K562 (cell line): ENCODE measurements around the gene CMPK1. TPM values are rescaled to one million over a fixed set of nuclear protein-coding genes. Genes with fewer than 3 reads are reported as not detected.

Experiments
- polyA plus RNA-seq, 8 experiments: library from polyadenylated mRNA; depleted of rRNA in 4 of 8; stranded (reverse) in 5 of 8; unstranded in 3 of 8; fragments of >200 nt; fragmentation: Nextera tagmentation in 2 of 8; fragmentation: Illumina TruSeq in 1 of 8; extraction: Ambion mirVana in 2 of 8; extraction: Trizol in 1 of 8; gene quantifications; 2 replicates each; pipeline versions ENCODE4 v1.2.1 to v1.2.3, GENCODE V29; 2011 to 2014; ENCODE audit warnings: inconsistent platforms in 1 of 8, missing spikeins in 1 of 8
- total RNA-seq, 7 experiments: library from RNA; depleted of rRNA in 6 of 7; stranded (reverse); fragments of >200 nt in 6 of 7; fragmentation: Illumina TruSeq in 2 of 7; extraction: Trizol in 2 of 7; gene quantifications; 2 replicates each; pipeline versions ENCODE4 v1.2.1 to v1.2.3, GENCODE V29; 2011 to 2021; ENCODE audit warnings: low replicate concordance in 1 of 7

The CMPK1 gene
- total and polyA plus RNA-seq, 9 of the 15 experiments (the other 6 are each of a cell fraction or from before 2014, with no cell fraction given), result 54.5 to 197 (median 116) TPM

Other genes starting within 250 kb of the CMPK1 start
- gene CYP4A22, start 196.3 kb upstream of the CMPK1 start, total RNA-seq (2014; rRNA removed), result not detected in 2 replicates
- gene CYP4A22, start 196.3 kb upstream of the CMPK1 start, total RNA-seq (2014; rRNA removed; fragmentation: Illumina TruSeq; extraction: Trizol), result not detected in 2 replicates
- not detected in 2 replicates for gene CYP4A22, start 196.3 kb upstream of the CMPK1 start, total RNA-seq (2015; rRNA removed; fragmentation: Illumina TruSeq; extraction: Trizol)
- 0.07 TPM in 1 of 2 replicates, not detected in the other for gene CYP4A22, start 196.3 kb upstream of the CMPK1 start, total RNA-seq (2021)
- gene CYP4A22, start 196.3 kb upstream of the CMPK1 start, polyA plus RNA-seq (2011; rRNA removed), result not detected in 2 replicates
- gene CYP4A22, start 196.3 kb upstream of the CMPK1 start, polyA plus RNA-seq (2014; fragmentation: Illumina TruSeq; extraction: Trizol), result not detected in 2 replicates
- gene CYP4A22, start 196.3 kb upstream of the CMPK1 start, polyA plus RNA-seq (2014; fragmentation: Nextera tagmentation; extraction: Ambion mirVana), result not detected
- gene CYP4A22, start 196.3 kb upstream of the CMPK1 start, polyA plus RNA-seq (2014; rRNA removed), result not detected in 2 replicates
- 0.33 and 0.59 TPM in 2 replicates for gene PDZK1IP1, start 143.8 kb upstream of the CMPK1 start, total RNA-seq (2014; rRNA removed)
- gene PDZK1IP1, start 143.8 kb upstream of the CMPK1 start, total RNA-seq (2014; rRNA removed; fragmentation: Illumina TruSeq; extraction: Trizol), result not detected in 2 replicates
- gene PDZK1IP1, start 143.8 kb upstream of the CMPK1 start, total RNA-seq (2015; rRNA removed; fragmentation: Illumina TruSeq; extraction: Trizol), result not detected in 2 replicates
- gene PDZK1IP1, start 143.8 kb upstream of the CMPK1 start, total RNA-seq (2021), result 0.33 and 0.49 TPM in 2 replicates
- gene PDZK1IP1, start 143.8 kb upstream of the CMPK1 start, polyA plus RNA-seq (2011; rRNA removed), result 0.17 and 0.64 TPM in 2 replicates
- 0.32 and 0.68 TPM in 2 replicates for gene PDZK1IP1, start 143.8 kb upstream of the CMPK1 start, polyA plus RNA-seq (2014; fragmentation: Illumina TruSeq; extraction: Trizol)
- under 1 TPM; 0.45 to 0.55 TPM for gene PDZK1IP1, start 143.8 kb upstream of the CMPK1 start, polyA plus RNA-seq (2014; fragmentation: Nextera tagmentation; extraction: Ambion mirVana)
- 0.32 and 0.53 TPM in 2 replicates for gene PDZK1IP1, start 143.8 kb upstream of the CMPK1 start, polyA plus RNA-seq (2014; rRNA removed)
- 59.7 and 103 TPM in 2 replicates for gene TAL1, start 101.6 kb upstream of the CMPK1 start, total RNA-seq (2014; rRNA removed)
- 67.6 and 79.8 TPM in 2 replicates for gene TAL1, start 101.6 kb upstream of the CMPK1 start, total RNA-seq (2014; rRNA removed; fragmentation: Illumina TruSeq; extraction: Trizol)
- 63.5 and 68.1 TPM in 2 replicates for gene TAL1, start 101.6 kb upstream of the CMPK1 start, total RNA-seq (2015; rRNA removed; fragmentation: Illumina TruSeq; extraction: Trizol)
- gene TAL1, start 101.6 kb upstream of the CMPK1 start, total RNA-seq (2021), result 76.5 and 81.3 TPM in 2 replicates
- gene TAL1, start 101.6 kb upstream of the CMPK1 start, polyA plus RNA-seq (2011; rRNA removed), result 51.1 and 53.3 TPM in 2 replicates
- 72.3 and 106 TPM in 2 replicates for gene TAL1, start 101.6 kb upstream of the CMPK1 start, polyA plus RNA-seq (2014; fragmentation: Illumina TruSeq; extraction: Trizol)
- 10 to 100 TPM; 18.5 to 22.9 TPM for gene TAL1, start 101.6 kb upstream of the CMPK1 start, polyA plus RNA-seq (2014; fragmentation: Nextera tagmentation; extraction: Ambion mirVana)
- 42.7 and 49.5 TPM in 2 replicates for gene TAL1, start 101.6 kb upstream of the CMPK1 start, polyA plus RNA-seq (2014; rRNA removed)
- 28.8 and 35.7 TPM in 2 replicates for gene STIL, start 19.6 kb upstream of the CMPK1 start, total RNA-seq (2014; rRNA removed)
- gene STIL, start 19.6 kb upstream of the CMPK1 start, total RNA-seq (2014; rRNA removed; fragmentation: Illumina TruSeq; extraction: Trizol), result 56.8 and 67.8 TPM in 2 replicates
- gene STIL, start 19.6 kb upstream of the CMPK1 start, total RNA-seq (2015; rRNA removed; fragmentation: Illumina TruSeq; extraction: Trizol), result 49.7 and 52.0 TPM in 2 replicates
- gene STIL, start 19.6 kb upstream of the CMPK1 start, total RNA-seq (2021), result 39.6 and 41.1 TPM in 2 replicates
- gene STIL, start 19.6 kb upstream of the CMPK1 start, polyA plus RNA-seq (2011; rRNA removed), result 75.0 and 77.4 TPM in 2 replicates
- gene STIL, start 19.6 kb upstream of the CMPK1 start, polyA plus RNA-seq (2014; fragmentation: Illumina TruSeq; extraction: Trizol), result 43.4 and 48.1 TPM in 2 replicates
- 10 to 100 TPM; 10.5 to 17.5 TPM for gene STIL, start 19.6 kb upstream of the CMPK1 start, polyA plus RNA-seq (2014; fragmentation: Nextera tagmentation; extraction: Ambion mirVana)
- 31.3 and 33.8 TPM in 2 replicates for gene STIL, start 19.6 kb upstream of the CMPK1 start, polyA plus RNA-seq (2014; rRNA removed)
- not detected in 2 replicates for gene FOXE3, start 82.5 kb downstream of the CMPK1 start, total RNA-seq (2014; rRNA removed)
- gene FOXE3, start 82.5 kb downstream of the CMPK1 start, total RNA-seq (2014; rRNA removed; fragmentation: Illumina TruSeq; extraction: Trizol), result not detected in 2 replicates
- gene FOXE3, start 82.5 kb downstream of the CMPK1 start, total RNA-seq (2015; rRNA removed; fragmentation: Illumina TruSeq; extraction: Trizol), result not detected in 2 replicates
- gene FOXE3, start 82.5 kb downstream of the CMPK1 start, total RNA-seq (2021), result not detected in 2 replicates
- not detected in 2 replicates for gene FOXE3, start 82.5 kb downstream of the CMPK1 start, polyA plus RNA-seq (2011; rRNA removed)
- not detected in 2 replicates for gene FOXE3, start 82.5 kb downstream of the CMPK1 start, polyA plus RNA-seq (2014; fragmentation: Illumina TruSeq; extraction: Trizol)
- gene FOXE3, start 82.5 kb downstream of the CMPK1 start, polyA plus RNA-seq (2014; fragmentation: Nextera tagmentation; extraction: Ambion mirVana), result not detected
- gene FOXE3, start 82.5 kb downstream of the CMPK1 start, polyA plus RNA-seq (2014; rRNA removed), result not detected in 2 replicates
- gene FOXD2, start 104.3 kb downstream of the CMPK1 start, total RNA-seq (2014; rRNA removed), result 1.2 TPM in 2 replicates
- 0.22 and 0.26 TPM in 2 replicates for gene FOXD2, start 104.3 kb downstream of the CMPK1 start, total RNA-seq (2014; rRNA removed; fragmentation: Illumina TruSeq; extraction: Trizol)
- 0.26 and 0.33 TPM in 2 replicates for gene FOXD2, start 104.3 kb downstream of the CMPK1 start, total RNA-seq (2015; rRNA removed; fragmentation: Illumina TruSeq; extraction: Trizol)
- gene FOXD2, start 104.3 kb downstream of the CMPK1 start, total RNA-seq (2021), result 0.86 and 1.2 TPM in 2 replicates
- gene FOXD2, start 104.3 kb downstream of the CMPK1 start, polyA plus RNA-seq (2011; rRNA removed), result 0.15 and 0.27 TPM in 2 replicates
- 0.19 and 0.22 TPM in 2 replicates for gene FOXD2, start 104.3 kb downstream of the CMPK1 start, polyA plus RNA-seq (2014; fragmentation: Illumina TruSeq; extraction: Trizol)
- under 1 TPM; 0.06 to 0.07 TPM for gene FOXD2, start 104.3 kb downstream of the CMPK1 start, polyA plus RNA-seq (2014; fragmentation: Nextera tagmentation; extraction: Ambion mirVana)
- 0.46 and 0.53 TPM in 2 replicates for gene FOXD2, start 104.3 kb downstream of the CMPK1 start, polyA plus RNA-seq (2014; rRNA removed)